LNCaP clone FGC (cell line): ENCODE measurements around the gene SAA2.
"Not testable (repeated sequence)": the region's sequence is repeated elsewhere in the genome, so short reads cannot be mapped to it uniquely, and the experiment has no call there.

ENCODE experiments used
- DNase-seq: peaks from one replicate; pipeline ENCODE4 v3.0.0-alpha.2; 2011; ENCODE audit warnings: low read depth
- H3K4me3 ChIP-seq: 2 replicates; pipeline ENCODE4 v1.5.1; 2011; ENCODE audit warnings: mild to moderate bottlenecking, low read depth, low read length, control low read depth
- CTCF ChIP-seq: IDR thresholded peaks from 2 replicates; pipeline ENCODE4 v1.5.1; 2012; ENCODE audit warnings: mild to moderate bottlenecking; ENCODE audit not compliant: control insufficient read depth, insufficient read depth; ENCODE audit errors: extremely low read depth

Gene SAA2

GRCh38 chr11:18209058-18209457 lies 39.4 kb downstream of the SAA2 start:
- TF ChIP-seq CTCF, result no peak
- DNase-seq, result no peak
- H3K4me3 ChIP-seq, result no peak overlapping the region

- TF ChIP-seq CTCF, result no peak
These were observed 43.7 kb downstream of the SAA2 start for GRCh38 chr11:18204771-18205170.

GRCh38 chr11:18204220-18204619 lies 44.2 kb downstream of the SAA2 start:
- TF ChIP-seq CTCF, result no peak
- DNase-seq, result no peak

More at GRCh38 chr11:18204771-18205170, 43.7 kb downstream of the SAA2 start:
- no peak overlapping the region for H3K4me3 ChIP-seq
- DNase-seq, result no peak

GRCh38 chr11:18203723-18204122 lies 44.7 kb downstream of the SAA2 start:
- H3K4me3 ChIP-seq, result no peak overlapping the region
- DNase-seq, result no peak
- peak; percentile 33 for TF ChIP-seq CTCF

More at GRCh38 chr11:18204220-18204619, 44.2 kb downstream of the SAA2 start:
- H3K4me3 ChIP-seq, result no peak overlapping the region

GRCh38 chr11:18197738-18198137 lies 50.7 kb downstream of the SAA2 start:
- H3K4me3 ChIP-seq, DNase-seq: not testable (repeated sequence)

- DNase-seq, result no peak
- no peak overlapping the region for H3K4me3 ChIP-seq
- TF ChIP-seq CTCF, result no peak
These were observed 51.9 kb downstream of the SAA2 start for GRCh38 chr11:18196532-18196931.
